ENCODE data around the gene POLD4. TPM values are rescaled to one million over a fixed set of nuclear protein-coding genes. Genes with fewer than 3 reads are reported as not detected.

POLD4 gene
- total RNA-seq, 1 experiment from 2014 or later = 19.5 TPM

GRCh38 chr11:67397536-67397935 lies 44.2 kb upstream of the POLD4 start:
- peaks cover 2% of the 10 kb centered on the region; the same call in 1 of the 2 replicates for H3K4me1 ChIP-seq (ENCODE audit: insufficient read depth, low read length)
- WGBS (ENCODE audit: extremely low coverage, insufficient read length, low lambda C conversion rate) = no CpG with 5 or more reads among the region's 6 CpGs
- no peak overlapping the region for H3K27ac ChIP-seq (ENCODE audit: insufficient read length, low read depth, low read length)
- H3K56ac ChIP-seq (ENCODE audit: insufficient read length, low read depth, low read length) = no peak overlapping the region
- Mint-ChIP-seq H3K36me3 (ENCODE audit: insufficient read depth in 1 of 3, low read depth in 3 of 3) (peaks cover 20 to 57% (median 51%) of the 10 kb centered on the region in 3 experiments), H3K4me3 (peak overlapping the region in 1 of 2 experiments; percentile 54; a peak in 2 of 5 replicates), H3K9me3 (no peaks in the 10 kb centered on the region; a peak in 1 of 5 replicates), H3K27ac (peak overlapping the region; percentile 49 to 87 (median 55); a peak in 2 of 7 replicates), H3K27me3 (ENCODE audit: low read depth) (no peaks in the 10 kb centered on the region), H3K4me1 (peaks cover 19 to 21% of the 10 kb centered on the region in 2 experiments)
- no peaks in the 10 kb centered on the region for H3K9me3 ChIP-seq (ENCODE audit: control insufficient read depth, low read depth, low read length)
- no peak overlapping the region for H4K5ac ChIP-seq (ENCODE audit: insufficient read length, low read depth, low read length)
- no peaks in the 10 kb centered on the region for H4K20me1 ChIP-seq (ENCODE audit: control insufficient read depth, insufficient read depth, insufficient read length)
- H3K23me2 ChIP-seq (ENCODE audit: insufficient read length, low read depth, low read length, poor library complexity, severe bottlenecking) = peaks cover 5% of the 10 kb centered on the region
- peaks cover 4% of the 10 kb centered on the region; the same call in 1 of the 2 replicates for H3K79me2 ChIP-seq (ENCODE audit: insufficient read depth, low read length)
- no peak overlapping the region for H3K9ac ChIP-seq (ENCODE audit: extremely low read depth, insufficient read length, low read length)
- H2BK5ac ChIP-seq (ENCODE audit: insufficient read length, low read length) = no peak overlapping the region
- H3K79me1 ChIP-seq (ENCODE audit: insufficient read depth, low read depth, low read length, poor library complexity, severe bottlenecking) = peaks cover 3% of the 10 kb centered on the region
- no peak overlapping the region for H2AFZ ChIP-seq (ENCODE audit: low read length)
- H3K27me3 ChIP-seq (ENCODE audit: insufficient read depth, low read length) = no peaks in the 10 kb centered on the region
- no peak overlapping the region for H2BK120ac ChIP-seq (ENCODE audit: low read depth, low read length, poor library complexity, severe bottlenecking)
- H2BK15ac ChIP-seq (ENCODE audit: low read depth, low read length) = no peak overlapping the region
- no peak overlapping the region for H2BK20ac ChIP-seq (ENCODE audit: low read depth, low read length, poor library complexity, severe bottlenecking)
- H2BK12ac ChIP-seq (ENCODE audit: insufficient read length, low read depth, low read length) = no peak overlapping the region
- H3K14ac ChIP-seq (ENCODE audit: insufficient read depth, low read length) = no peak overlapping the region
- DNase-seq = no peak
- H4K91ac ChIP-seq (ENCODE audit: insufficient read length, low read depth, low read length) = no peak overlapping the region
- no peak overlapping the region for H4K8ac ChIP-seq (replicated peaks; ENCODE audit: insufficient read length, low read depth, low read length)
- H3K23ac ChIP-seq (ENCODE audit: insufficient read length, low read depth, low read length) = no peak overlapping the region
- no peak overlapping the region for H3K4me2 ChIP-seq (ENCODE audit: insufficient read depth, insufficient read length, low read length)
- no peak overlapping the region for H3T11ph ChIP-seq (ENCODE audit: low read length)
- TF ChIP-seq CTCF (conservative IDR thresholded peaks at IDR 0.05) = no peak
- H3K18ac ChIP-seq (ENCODE audit: insufficient read length, low read depth, low read length) = no peak overlapping the region
- no peak overlapping the region for H3K4ac ChIP-seq (ENCODE audit: low read depth, low read length)
- no peak overlapping the region for H2AK5ac ChIP-seq (ENCODE audit: insufficient read length, low read length)

All from H9 (cell line).